SU-DHL-6 (cell line): ENCODE data around the gene RLN3.

Source experiments
- H2AFZ ChIP-seq: fragments of 200-600 bp; sonication (generic); 2 replicates; pipeline ENCODE4 v1.6.1; 2014; ENCODE audit warnings: low read depth, mild to moderate bottlenecking, moderate library complexity, mixed read lengths, antibody characterized with exemption, low read length; ENCODE audit not compliant: severe bottlenecking
- H3F3A ChIP-seq: fragments of 200-600 bp; shearing (Covaris generic); 2 replicates; pipeline ENCODE4 v1.6.0; 2016; ENCODE audit warnings: antibody characterized with exemption, mild to moderate bottlenecking; ENCODE audit not compliant: insufficient read depth
- H3K27ac ChIP-seq: fragments of 200-600 bp; sonication (generic); 2 replicates; pipeline ENCODE4 v1.5.1; 2016; ENCODE audit warnings: low read depth, mild to moderate bottlenecking, low read length, moderate library complexity, mixed read lengths
- H3K27me3 ChIP-seq: fragments of 200-600 bp; sonication (generic), shearing (Covaris generic); 2 replicates; pipeline ENCODE4 v1.6.0; 2014; ENCODE audit warnings: mild to moderate bottlenecking, low read length
- H3K36me3 ChIP-seq: fragments of 200-600 bp; sonication (generic); 2 replicates; pipeline ENCODE4 v1.6.1; 2014; ENCODE audit warnings: mild to moderate bottlenecking, low read length, mixed read lengths
- H3K4me2 ChIP-seq: fragments of 300-600, 200-600 bp; shearing (Covaris generic), sonication (generic); 2 replicates; pipeline ENCODE4 v1.6.0; 2014; ENCODE audit warnings: low read length, low read depth, mild to moderate bottlenecking; ENCODE audit not compliant: poor library complexity, severe bottlenecking
- H3K4me3 ChIP-seq: fragments of 200-600 bp; sonication (generic); 2 replicates; pipeline ENCODE4 v1.5.1; 2014; ENCODE audit warnings: antibody characterized with exemption, low read length, mild to moderate bottlenecking, mixed read lengths; ENCODE audit not compliant: insufficient read depth, poor library complexity, severe bottlenecking
- H3K79me2 ChIP-seq: fragments of 200-600 bp; sonication (generic); 2 replicates; pipeline ENCODE4 v1.6.1; 2014; ENCODE audit warnings: mild to moderate bottlenecking, low read length, moderate library complexity; ENCODE audit not compliant: insufficient read depth
- H3K9ac ChIP-seq: fragments of 200-600 bp; sonication (generic); 2 replicates; pipeline ENCODE4 v1.7.0; 2014; ENCODE audit warnings: mild to moderate bottlenecking, low read length
- H3K9me2 ChIP-seq: fragments of 200-600 bp; sonication (generic); replicated peaks from 2 replicates; pipeline ENCODE4 v1.6.1; 2014; ENCODE audit warnings: low read length; ENCODE audit not compliant: insufficient read depth
- H3K9me3 ChIP-seq: fragments of 200-600 bp; sonication (generic); 2 replicates; pipeline ENCODE4 v1.6.1; 2014; ENCODE audit warnings: low read length, mixed read lengths; ENCODE audit not compliant: insufficient read depth
- H4K20me1 ChIP-seq: fragments of 200-600 bp; sonication (generic); 2 replicates; pipeline ENCODE4 v1.6.1; 2014; ENCODE audit warnings: low read depth, mild to moderate bottlenecking, antibody characterized with exemption, low read length, moderate library complexity, mixed read lengths
- CTCF ChIP-seq: fragments of 200-600 bp; sonication (generic); IDR thresholded peaks from one replicate; pipeline ENCODE4 v1.5.1; 2017; ENCODE audit warnings: antibody characterized with exemption, mild to moderate bottlenecking, low read length, moderate library complexity; ENCODE audit not compliant: insufficient read depth, poor library complexity, severe bottlenecking
- EZH2phosphoT487 ChIP-seq: fragments of 200-600 bp; sonication (generic), shearing (Covaris generic); conservative IDR thresholded peaks from 2 replicates; pipeline ENCODE4 v1.6.1; 2018; ENCODE audit warnings: mild to moderate bottlenecking, antibody characterized with exemption, low read length, moderate library complexity, mixed read lengths

The RLN3 gene

DNA sequence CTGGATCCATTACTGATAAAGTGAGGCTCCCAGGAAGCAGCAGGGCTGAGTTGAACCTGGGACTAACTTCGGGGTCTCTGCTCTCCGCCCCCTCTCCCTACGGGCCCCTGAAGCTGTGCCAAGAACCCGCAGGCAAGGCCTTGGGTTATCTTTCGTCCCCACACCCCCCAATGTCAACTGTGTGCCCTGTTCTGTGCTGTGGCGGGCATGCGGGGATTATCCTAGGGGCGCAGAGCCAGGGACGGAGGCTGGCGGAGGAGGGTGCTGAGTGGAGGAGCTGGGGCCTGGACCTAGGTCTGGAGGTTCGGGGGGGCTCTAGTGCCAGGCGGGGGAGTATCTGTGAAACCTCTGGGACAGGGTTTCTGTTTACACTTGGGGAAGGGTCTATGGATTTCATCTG is 48.3 kb upstream of the RLN3 start:
- Histone ChIP-seq H3F3A (peaks cover 4% of the 10 kb centered on the region), H3K4me2 (no peak overlapping the region), H3K9me3 (no peaks in the 10 kb centered on the region), H4K20me1 (no peaks in the 10 kb centered on the region), H3K79me2 (no peaks in the 10 kb centered on the region), H3K27me3 (no peaks in the 10 kb centered on the region), H3K4me3 (no peak overlapping the region), H3K36me3 (no peaks in the 10 kb centered on the region), H3K27ac (no peak overlapping the region), H3K9ac (no peak overlapping the region), H3K9me2 (no peaks in the 10 kb centered on the region), H2AFZ (no peak overlapping the region)
- no peak for TF ChIP-seq CTCF
- no peak for TF ChIP-seq EZH2phosphoT487

DNA sequence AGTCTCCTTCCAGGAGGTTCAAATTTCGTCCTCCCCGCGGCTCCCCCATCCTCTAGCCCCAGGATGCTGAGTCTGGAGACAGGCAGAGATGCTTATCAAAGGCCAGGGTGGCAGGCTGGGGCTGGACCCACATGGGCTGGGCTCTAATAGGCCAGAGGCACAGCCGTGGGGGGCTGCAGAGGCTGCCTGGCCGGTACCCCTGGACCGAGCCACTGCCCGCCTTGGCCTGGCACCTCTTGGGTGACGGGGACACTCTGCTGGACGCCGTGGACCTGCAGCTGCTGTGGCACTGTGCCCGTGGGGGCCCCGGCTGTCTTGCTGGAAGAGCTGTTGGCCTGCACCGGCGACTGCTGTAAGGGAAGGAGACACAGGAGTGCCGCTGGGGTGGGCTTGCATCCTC is 47.6 kb upstream of the RLN3 start:
- Histone ChIP-seq H3K4me3 (no peak overlapping the region), H3K27ac (no peak overlapping the region), H2AFZ (no peak overlapping the region), H3K27me3 (no peaks in the 10 kb centered on the region), H3K9me3 (no peaks in the 10 kb centered on the region), H3K4me2 (no peak overlapping the region), H4K20me1 (no peaks in the 10 kb centered on the region), H3K36me3 (no peaks in the 10 kb centered on the region), H3K9ac (no peak overlapping the region), H3K79me2 (no peaks in the 10 kb centered on the region), H3F3A (peaks cover 11% of the 10 kb centered on the region), H3K9me2 (no peaks in the 10 kb centered on the region)
- no peak for TF ChIP-seq EZH2phosphoT487
- TF ChIP-seq CTCF: no peak

DNA sequence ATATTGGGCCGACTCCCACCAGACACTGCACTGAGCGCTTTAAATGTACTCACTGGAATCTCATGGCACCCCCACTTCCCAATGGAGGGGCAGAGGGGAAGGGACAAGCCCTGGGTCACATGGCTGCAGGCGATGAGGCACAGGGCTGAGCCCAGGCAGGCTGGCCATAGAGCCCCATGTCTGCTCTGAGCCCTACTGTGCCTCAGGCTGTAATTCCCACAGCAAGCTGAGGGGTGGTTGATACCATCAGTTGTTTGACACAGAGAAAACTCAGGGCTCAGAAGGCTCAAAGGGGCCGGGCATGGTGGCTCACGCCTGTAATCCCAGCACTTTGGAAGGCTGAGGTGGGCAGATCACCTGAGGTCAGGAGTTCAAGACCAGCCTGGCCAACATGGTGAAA is 46.9 kb upstream of the RLN3 start:
- H3K9me2 ChIP-seq: no peaks in the 10 kb centered on the region
- H3K27ac ChIP-seq: no peak overlapping the region
- H3K27me3 ChIP-seq: no peaks in the 10 kb centered on the region
- H3K9ac ChIP-seq: no peak overlapping the region
- no peak overlapping the region for H3K4me3 ChIP-seq
- no peaks in the 10 kb centered on the region for H3K9me3 ChIP-seq
- no peak overlapping the region for H3K4me2 ChIP-seq
- H4K20me1 ChIP-seq: no peaks in the 10 kb centered on the region
- H3K79me2 ChIP-seq: no peaks in the 10 kb centered on the region
- H3F3A ChIP-seq: peaks cover 18% of the 10 kb centered on the region
- TF ChIP-seq EZH2phosphoT487: no peak
- no peak for TF ChIP-seq CTCF
- no peaks in the 10 kb centered on the region for H3K36me3 ChIP-seq
- H2AFZ ChIP-seq: no peak overlapping the region

GRCh38 chr19:13981467-13981866 is 46.5 kb upstream of the RLN3 start:
- no peak overlapping the region for H3K4me3 ChIP-seq
- no peaks in the 10 kb centered on the region for H4K20me1 ChIP-seq
- H3K27ac ChIP-seq: no peak overlapping the region
- no peak overlapping the region for H3K4me2 ChIP-seq
- H3F3A ChIP-seq: peaks cover 21% of the 10 kb centered on the region
- H3K9me2 ChIP-seq: no peaks in the 10 kb centered on the region
- no peaks in the 10 kb centered on the region for H3K9me3 ChIP-seq
- no peaks in the 10 kb centered on the region for H3K27me3 ChIP-seq
- TF ChIP-seq CTCF (no peak), EZH2phosphoT487 (no peak)
- no peak overlapping the region for H2AFZ ChIP-seq
- no peak overlapping the region for H3K9ac ChIP-seq
- H3K36me3 ChIP-seq: no peaks in the 10 kb centered on the region
- no peaks in the 10 kb centered on the region for H3K79me2 ChIP-seq
